ENCODE data around the gene DNASE2B. TPM values are rescaled to one million over a fixed set of nuclear protein-coding genes. Genes with fewer than 3 reads are reported as not detected.

The DNASE2B gene
- total RNA-seq, 1 experiment from 2014 or later = not detected

GRCh38 chr1:84365225-84366221 lies 32.8 kb upstream of the DNASE2B start:
- no peaks in the 10 kb centered on the region for H3K36me3 ChIP-seq (ENCODE audit: low read depth, low read length)
- H3F3A ChIP-seq (ENCODE audit: low read length, unreplicated experiment) = no peaks in the 10 kb centered on the region
- no peaks in the 10 kb centered on the region for H3K9me3 ChIP-seq (ENCODE audit: low read length)
- DNase-seq (peak; percentile 99), ATAC-seq (peak; percentile 94)
- H3K4me2 ChIP-seq (ENCODE audit: low read length) = peak overlapping the region; percentile 42
- H3K27ac ChIP-seq (ENCODE audit: low read length) = peak overlapping the region; percentile 70
- no peaks in the 10 kb centered on the region for H3K27me3 ChIP-seq (ENCODE audit: low read length)
- no peak overlapping the region for H3K4me3 ChIP-seq (ENCODE audit: low read length)
- no peaks in the 10 kb centered on the region for H4K20me1 ChIP-seq (ENCODE audit: low read length)
- CTCF ChIA-PET = interaction anchor here (1.0 kb wide), 1 partner anchor 63 kb away, joined by 3 read pairs; no protein-coding TSS in a partner anchor
- intact Hi-C loops (cut with micrococcal nuclease) = loop anchor here (1.0 to 2.0 kb wide), 5 partner anchors 45 to 221 kb away; partner anchors contain the start of gene PRKACB
- H3K9me2 ChIP-seq (replicated peaks; ENCODE audit: low read length) = no peaks in the 10 kb centered on the region
- peaks cover 36% of the 10 kb centered on the region for H3K4me1 ChIP-seq (ENCODE audit: insufficient read depth, low read length)
- H2AFZ ChIP-seq (ENCODE audit: low read length) = no peak overlapping the region
- H3K9ac ChIP-seq (ENCODE audit: low read length) = peak overlapping the region; percentile 7; the same call in 1 of the 2 replicates
- H3K79me2 ChIP-seq (ENCODE audit: low read length) = no peaks in the 10 kb centered on the region
- POLR2A ChIA-PET (ENCODE audit: unreplicated experiment) = no interaction called here
- TF ChIP-seq EZH2 (IDR thresholded peaks at IDR 0.05; ENCODE audit: low read length, unreplicated experiment) (no peak), EZH2phosphoT487 (IDR thresholded peaks at IDR 0.05; ENCODE audit: borderline replicate concordance, low read length) (no peak)
- TF ChIP-seq, protein P1, sequence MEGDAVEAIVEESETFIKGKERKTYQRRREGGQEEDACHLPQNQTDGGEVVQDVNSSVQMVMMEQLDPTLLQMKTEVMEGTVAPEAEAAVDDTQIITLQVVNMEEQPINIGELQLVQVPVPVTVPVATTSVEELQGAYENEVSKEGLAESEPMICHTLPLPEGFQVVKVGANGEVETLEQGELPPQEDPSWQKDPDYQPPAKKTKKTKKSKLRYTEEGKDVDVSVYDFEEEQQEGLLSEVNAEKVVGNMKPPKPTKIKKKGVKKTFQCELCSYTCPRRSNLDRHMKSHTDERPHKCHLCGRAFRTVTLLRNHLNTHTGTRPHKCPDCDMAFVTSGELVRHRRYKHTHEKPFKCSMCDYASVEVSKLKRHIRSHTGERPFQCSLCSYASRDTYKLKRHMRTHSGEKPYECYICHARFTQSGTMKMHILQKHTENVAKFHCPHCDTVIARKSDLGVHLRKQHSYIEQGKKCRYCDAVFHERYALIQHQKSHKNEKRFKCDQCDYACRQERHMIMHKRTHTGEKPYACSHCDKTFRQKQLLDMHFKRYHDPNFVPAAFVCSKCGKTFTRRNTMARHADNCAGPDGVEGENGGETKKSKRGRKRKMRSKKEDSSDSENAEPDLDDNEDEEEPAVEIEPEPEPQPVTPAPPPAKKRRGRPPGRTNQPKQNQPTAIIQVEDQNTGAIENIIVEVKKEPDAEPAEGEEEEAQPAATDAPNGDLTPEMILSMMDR (conservative IDR thresholded peaks at IDR 0.05; ENCODE audit: low read depth, low read length) = no peak
- BruUV-seq (replicated peaks) = no TSS peak

- Histone ChIP-seq H3K9me2 (replicated peaks; ENCODE audit: low read length) (no peaks in the 10 kb centered on the region), H3K27ac (ENCODE audit: low read length) (no peak overlapping the region), H3F3A (ENCODE audit: low read length, unreplicated experiment) (no peaks in the 10 kb centered on the region), H4K20me1 (ENCODE audit: low read length) (no peaks in the 10 kb centered on the region), H3K4me3 (ENCODE audit: low read length) (no peak overlapping the region), H3K79me2 (ENCODE audit: low read length) (no peaks in the 10 kb centered on the region), H3K27me3 (ENCODE audit: low read length) (no peaks in the 10 kb centered on the region), H3K36me3 (ENCODE audit: low read depth, low read length) (no peaks in the 10 kb centered on the region), H3K9me3 (ENCODE audit: low read length) (no peaks in the 10 kb centered on the region), H3K4me2 (ENCODE audit: low read length) (no peak overlapping the region), H3K4me1 (ENCODE audit: insufficient read depth, low read length) (peaks cover 29% of the 10 kb centered on the region), H2AFZ (ENCODE audit: low read length) (no peak overlapping the region), H3K9ac (ENCODE audit: low read length) (no peak overlapping the region)
- ATAC-seq (no peak), DNase-seq (no peak)
- CTCF ChIA-PET = no interaction called here
- POLR2A ChIA-PET (ENCODE audit: unreplicated experiment) = no interaction called here
- TF ChIP-seq, protein P1 (conservative IDR thresholded peaks at IDR 0.05; ENCODE audit: low read depth, low read length) = no peak
- no peak for TF ChIP-seq EZH2 (IDR thresholded peaks at IDR 0.05; ENCODE audit: low read length, unreplicated experiment)
- intact Hi-C loops (cut with micrococcal nuclease) = no loop called here
- no TSS peak for BruUV-seq (replicated peaks)
Measured at GRCh38 chr1:84366786-84367185, 31.5 kb upstream of the DNASE2B start.

- Histone ChIP-seq H3F3A (ENCODE audit: low read length, unreplicated experiment) (no peaks in the 10 kb centered on the region), H3K4me3 (ENCODE audit: low read length) (no peak overlapping the region), H3K9me2 (replicated peaks; ENCODE audit: low read length) (no peaks in the 10 kb centered on the region), H3K36me3 (ENCODE audit: low read depth, low read length) (no peaks in the 10 kb centered on the region), H3K9ac (ENCODE audit: low read length) (no peak overlapping the region), H3K9me3 (ENCODE audit: low read length) (no peaks in the 10 kb centered on the region), H3K27me3 (ENCODE audit: low read length) (no peaks in the 10 kb centered on the region), H3K27ac (ENCODE audit: low read length) (no peak overlapping the region), H4K20me1 (ENCODE audit: low read length) (no peaks in the 10 kb centered on the region), H3K4me2 (ENCODE audit: low read length) (no peak overlapping the region), H3K79me2 (ENCODE audit: low read length) (no peaks in the 10 kb centered on the region), H2AFZ (ENCODE audit: low read length) (no peak overlapping the region), H3K4me1 (ENCODE audit: insufficient read depth, low read length) (peaks cover 25% of the 10 kb centered on the region)
- no TSS peak for BruUV-seq (replicated peaks)
- DNase-seq (no peak), ATAC-seq (no peak)
- ChIA-PET CTCF (no interaction called here), POLR2A (ENCODE audit: unreplicated experiment) (no interaction called here)
- no peak for TF ChIP-seq EZH2 (IDR thresholded peaks at IDR 0.05; ENCODE audit: low read length, unreplicated experiment)
- intact Hi-C loops (cut with micrococcal nuclease) = no loop called here
Measured at GRCh38 chr1:84367219-84367618, 31.1 kb upstream of the DNASE2B start.
